ENCODE measurements around the gene CHDH.

Gene CHDH

DNA sequence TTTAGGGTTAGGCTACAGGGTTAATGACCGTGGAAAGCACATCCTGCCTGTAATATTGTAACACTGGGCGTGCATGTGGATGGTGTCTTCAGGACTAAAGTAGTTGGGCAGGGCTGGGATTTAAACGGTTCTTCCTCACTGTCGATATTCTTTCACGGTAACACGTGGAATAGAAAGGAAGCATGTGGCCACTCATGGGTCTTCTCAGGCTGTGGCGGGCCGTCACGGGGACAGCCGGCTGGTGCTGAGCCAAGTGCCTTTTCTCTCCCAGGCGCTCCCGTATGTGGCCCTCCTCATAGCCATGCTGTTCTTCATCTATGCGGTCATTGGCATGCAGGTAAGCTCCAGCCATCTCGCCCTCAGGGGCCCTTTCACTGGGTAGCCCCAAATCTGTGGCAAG lies 73.7 kb downstream of the CHDH start:
- ChIA-PET POLR2A (ENCODE audit: low non-redundant PET) (no interaction called here), CTCF (no interaction called here)
- no peak for DNase-seq (ENCODE audit: low spot score)
- TF ChIP-seq CTCF (conservative IDR thresholded peaks at IDR 0.05; ENCODE audit: low read depth): no peak
- H3K27ac ChIP-seq: no peak overlapping the region

DNA sequence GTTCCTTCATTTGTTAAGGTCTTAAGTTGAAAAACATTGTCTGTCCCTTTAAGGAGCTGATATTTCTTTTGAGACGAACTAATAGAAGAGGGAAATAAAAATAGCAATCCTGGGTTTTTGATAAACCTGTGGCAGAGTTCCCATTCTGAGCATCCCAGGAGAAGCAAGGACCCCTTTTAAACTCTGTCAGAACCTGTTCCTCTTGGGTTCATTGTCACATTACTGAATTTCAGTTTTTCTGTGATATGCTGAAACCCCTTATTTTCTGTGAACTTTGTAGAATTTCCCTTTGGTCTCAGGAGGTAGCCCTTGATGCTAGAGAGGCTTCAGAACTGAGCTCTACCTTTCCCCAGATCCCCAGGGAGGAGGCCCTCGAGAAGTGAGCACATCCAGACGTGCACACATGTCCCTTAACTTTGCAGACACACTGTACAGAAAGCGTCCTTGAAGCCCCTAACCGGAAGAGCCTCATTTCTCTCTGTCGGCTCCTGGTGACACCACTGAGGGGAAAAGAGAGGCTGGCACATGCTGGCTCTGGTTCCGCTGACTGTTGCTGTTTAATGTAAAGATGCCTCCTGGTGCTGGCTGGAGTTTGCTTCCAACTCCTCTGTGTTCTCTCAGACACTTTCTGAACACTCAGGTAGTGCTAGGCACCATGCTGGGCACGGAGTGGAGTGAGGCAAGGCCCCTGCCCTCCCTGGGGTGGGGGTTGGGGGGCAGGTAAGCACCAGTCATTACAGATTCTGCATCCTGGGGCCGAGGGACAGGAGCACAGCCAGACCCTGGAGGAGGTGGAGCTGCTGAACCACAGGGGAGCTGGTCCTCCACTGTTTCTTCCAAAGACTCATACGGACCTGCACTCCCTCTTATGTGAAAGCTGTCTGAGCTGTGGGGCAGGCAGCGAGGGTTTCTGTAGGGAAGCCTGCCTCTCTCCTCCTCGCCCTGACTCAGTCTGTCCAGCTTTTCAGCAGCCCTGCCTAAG lies 77.5 kb downstream of the CHDH start:
- H3K27ac ChIP-seq: no peak overlapping the region
- CTCF ChIA-PET: no interaction called here
- POLR2A ChIA-PET (ENCODE audit: low non-redundant PET): no interaction called here
- DNase-seq (ENCODE audit: low spot score): no peak
- no peak for TF ChIP-seq CTCF (conservative IDR thresholded peaks at IDR 0.05; ENCODE audit: low read depth)

DNA sequence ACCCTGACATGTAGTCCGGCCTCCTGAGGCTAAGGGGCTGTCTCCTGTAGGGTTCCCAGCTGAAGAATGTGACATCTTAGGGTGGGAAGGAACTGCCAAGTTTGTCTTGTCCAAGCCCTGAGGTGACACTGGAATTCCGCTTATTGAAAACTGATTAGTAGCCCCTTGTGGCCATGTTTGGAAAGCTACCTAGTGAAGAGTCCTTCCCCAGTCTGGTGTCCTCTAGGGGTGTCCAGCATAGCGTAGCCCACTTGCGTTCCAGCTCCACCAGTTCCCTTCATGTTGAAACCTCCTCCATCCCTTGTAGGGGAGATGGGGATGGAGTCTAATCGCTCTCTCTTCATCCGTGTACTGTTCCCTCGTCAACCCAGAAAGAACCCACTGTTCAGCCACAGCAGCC lies 79.5 kb downstream of the CHDH start:
- POLR2A ChIA-PET (ENCODE audit: low non-redundant PET): no interaction called here
- CTCF ChIA-PET: interaction anchor here (0.5 to 0.7 kb wide), 2 partner anchors 92 to 1339 kb away, joined by 3 read pairs; no protein-coding TSS in a partner anchor
- no peak for TF ChIP-seq CTCF (conservative IDR thresholded peaks at IDR 0.05; ENCODE audit: low read depth)
- H3K27ac ChIP-seq: no peak overlapping the region
- DNase-seq (ENCODE audit: low spot score): no peak

GRCh38 chr3:53765753-53766152 lies 80.5 kb downstream of the CHDH start:
- DNase-seq (ENCODE audit: low spot score): no peak
- no peak overlapping the region for H3K27ac ChIP-seq
- no peak for TF ChIP-seq CTCF (conservative IDR thresholded peaks at IDR 0.05; ENCODE audit: low read depth)
- POLR2A ChIA-PET (ENCODE audit: low non-redundant PET): no interaction called here
- CTCF ChIA-PET: interaction anchor here (0.9 kb wide), 1 partner anchor 554 kb away, joined by 3 read pairs; no protein-coding TSS in a partner anchor

DNA sequence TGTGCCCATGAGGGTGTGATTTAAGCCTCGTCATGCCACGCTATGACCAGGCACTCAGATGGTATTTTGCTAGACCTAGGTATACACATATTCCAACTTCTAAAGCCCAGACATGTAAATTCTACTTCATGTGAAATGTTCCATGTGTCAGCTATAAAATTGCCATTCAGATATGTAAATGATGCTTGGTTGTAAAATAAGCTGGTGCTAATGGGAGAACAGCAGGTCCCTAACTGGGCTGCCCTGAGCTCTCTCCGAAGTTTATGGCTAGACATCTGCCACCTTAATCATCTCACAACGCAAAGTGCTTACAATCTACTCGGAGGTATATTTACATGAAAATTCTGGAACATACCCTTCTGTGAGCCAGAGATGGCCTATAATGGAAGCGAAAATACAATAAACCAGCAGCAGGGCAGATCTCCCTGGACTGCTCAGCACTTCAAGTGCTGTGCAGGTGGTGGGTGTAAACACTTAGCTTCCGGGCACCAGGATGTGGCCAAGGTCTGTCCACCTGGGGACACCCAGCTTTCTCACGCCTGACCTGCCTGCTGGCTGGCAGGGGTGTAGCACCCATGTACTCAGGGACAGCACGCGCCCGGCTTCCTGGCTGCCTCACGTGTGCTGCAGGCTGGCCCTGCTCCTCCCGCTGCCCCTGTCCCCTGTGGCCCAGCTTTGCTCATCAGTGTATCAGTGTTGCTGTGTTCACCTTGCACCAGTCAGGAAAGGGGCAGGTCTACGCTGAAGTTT lies 82.0 kb downstream of the CHDH start:
- DNase-seq (ENCODE audit: low spot score): no peak
- TF ChIP-seq CTCF (conservative IDR thresholded peaks at IDR 0.05; ENCODE audit: low read depth): no peak
- no peak overlapping the region for H3K27ac ChIP-seq
- ChIA-PET CTCF (no interaction called here), POLR2A (ENCODE audit: low non-redundant PET) (no interaction called here)

GRCh38 chr3:53763353-53763752 lies 82.9 kb downstream of the CHDH start:
- TF ChIP-seq CTCF (conservative IDR thresholded peaks at IDR 0.05; ENCODE audit: low read depth): no peak
- no peak for DNase-seq (ENCODE audit: low spot score)
- no peak overlapping the region for H3K27ac ChIP-seq
- CTCF ChIA-PET: no interaction called here
- POLR2A ChIA-PET (ENCODE audit: low non-redundant PET): no interaction called here
